ENCODE results near the gene BORCS6. TPM values are rescaled to one million over a fixed set of nuclear protein-coding genes. Genes with fewer than 3 reads are reported as not detected.

Gene BORCS6
- total and polyA plus RNA-seq, 2 of the 13 experiments (the other 11 are each of a cell fraction or from before 2014, with no cell fraction given): 2.0 to 5.1 TPM

DNA sequence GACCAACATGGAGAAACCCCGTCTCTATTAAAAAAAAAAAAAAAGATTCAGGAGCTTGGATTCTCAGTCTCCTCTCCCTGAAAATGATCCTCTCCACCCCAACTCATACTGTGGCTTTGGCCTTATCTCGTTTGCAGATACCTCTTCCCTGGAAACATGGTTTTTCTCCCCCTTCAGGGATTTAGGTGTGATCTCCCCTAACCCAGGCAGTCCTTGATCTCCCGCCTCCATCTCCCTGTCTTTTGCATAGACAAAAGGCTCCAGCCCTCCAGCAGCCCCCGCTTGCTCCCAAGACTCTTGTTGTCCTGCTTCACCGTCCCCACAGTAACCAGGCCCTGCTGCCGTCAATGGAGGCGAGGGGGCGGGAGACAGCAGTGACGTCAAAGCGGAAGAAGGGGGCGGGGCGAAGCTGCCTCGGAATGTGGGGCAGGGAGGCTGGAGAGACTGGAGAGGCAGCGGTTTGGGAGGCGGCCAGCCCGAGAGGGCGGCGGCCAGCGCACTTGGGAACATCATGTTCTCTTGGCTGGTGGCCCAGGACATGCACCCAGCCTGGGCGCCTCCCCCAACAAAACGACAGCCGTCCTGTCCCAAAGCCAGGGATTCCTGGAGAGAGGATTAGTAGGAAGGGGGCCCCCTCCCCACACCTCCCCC lies 35.9 kb downstream of the BORCS6 start:
- Histone ChIP-seq H3K4me3 (replicated peaks in 1 of 3; ENCODE audit: insufficient read depth in 1 of 3, low read depth in 2 of 3, low read length in 3 of 3) (peak overlapping the region; percentile 45 to 70 (median 58)), H3K27ac (ENCODE audit: extremely low read length, insufficient read depth, low read length) (peak overlapping the region; percentile 91), H3K4me2 (ENCODE audit: low read depth, low read length) (peak overlapping the region; percentile 97), H3K9ac (ENCODE audit: insufficient read depth, low read depth, low read length) (peak overlapping the region; percentile 76), H2AFZ (ENCODE audit: low read length) (no peak overlapping the region), H3K27me3 (ENCODE audit: control insufficient read depth in 1 of 2, insufficient read depth in 2 of 2, low read length in 2 of 2) (no peaks in the 10 kb centered on the region), H3K9me3 (ENCODE audit: low read length) (no peaks in the 10 kb centered on the region), H3K36me3 (replicated peaks in 1 of 2; ENCODE audit: control insufficient read depth in 1 of 2, insufficient read depth in 2 of 2, low read length in 2 of 2) (peaks cover 0 to 8% of the 10 kb centered on the region in 2 experiments; a peak in 2 of 5 replicates), H3K79me2 (ENCODE audit: insufficient read depth, low read length) (peaks cover 4% of the 10 kb centered on the region), H3K4me1 (ENCODE audit: insufficient read depth, low read length) (peaks cover 58% of the 10 kb centered on the region), H4K20me1 (ENCODE audit: insufficient read depth, low read length) (no peaks in the 10 kb centered on the region)
- POLR2A ChIA-PET: interaction anchor here (0.6 to 2.6 kb wide), 15 partner anchors 10 to 467 kb away, joined by 3 to 42 read pairs (median 4); partner anchors contain the start of genes AURKB, BORCS6, CTC1 and TMEM107
- no peak for FAIRE-seq
- CTCF ChIA-PET (ENCODE audit: low intra/inter-chr PET ratio, low total read pairs): no interaction called here
- in situ Hi-C loops (cut with HindIII; ENCODE audit: extremely low pct_ligation_motif_present, low pct_unique_long_range_greater_than_20kb) (no loop called here), intact Hi-C loops (cut with micrococcal nuclease; ENCODE audit: unreplicated experiment) (no loop called here)
- ATAC-seq: no peak; the same call in 2 of the 3 replicates
- peak; percentile 69 for DNase-seq (ENCODE audit: low spot score)
- WGBS (ENCODE audit: low lambda C conversion rate): 8% methylated on average over 9 of the region's 22 CpGs
- no TSS peak for BruUV-seq (replicated peaks)
- TF ChIP-seq ZNF724P (CRISPR knock-in tag; IDR thresholded peaks at IDR 0.05; ENCODE audit: borderline replicate concordance) (no peak), U2AF1 (optimal IDR thresholded peaks at IDR 0.05; ENCODE audit: low read depth, low read length) (no peak), ZNF124 (CRISPR knock-in tag; IDR thresholded peaks at IDR 0.05) (no peak), NRL (CRISPR knock-in tag; IDR thresholded peaks at IDR 0.05; ENCODE audit: borderline replicate concordance) (no peak), ZSCAN9 (CRISPR knock-in tag; IDR thresholded peaks at IDR 0.05; ENCODE audit: borderline replicate concordance) (no peak), ZNF143 (CRISPR knock-in tag; IDR thresholded peaks at IDR 0.05) (no peak), ZNF101 (CRISPR knock-in tag; IDR thresholded peaks at IDR 0.05; ENCODE audit: borderline replicate concordance, low read depth) (no peak), ZNF10 (CRISPR knock-in tag; IDR thresholded peaks at IDR 0.05; ENCODE audit: borderline replicate concordance, low read depth) (no peak), GPN1 (CRISPR knock-in tag; IDR thresholded peaks at IDR 0.05; ENCODE audit: borderline replicate concordance) (no peak), TSC22D2 (CRISPR knock-in tag; IDR thresholded peaks at IDR 0.05; ENCODE audit: borderline replicate concordance) (no peak), ZNF382 (CRISPR knock-in tag; IDR thresholded peaks at IDR 0.05; ENCODE audit: borderline replicate concordance) (no peak), ZNF709 (CRISPR knock-in tag; IDR thresholded peaks at IDR 0.05) (no peak), HNRNPL (IDR thresholded peaks at IDR 0.05; ENCODE audit: low read depth, low read length) (no peak), ZSCAN21 (CRISPR knock-in tag; IDR thresholded peaks at IDR 0.05; ENCODE audit: borderline replicate concordance) (0 out of 2 replicates have a peak, but pooled peaks have one; percentile 14), NFE2L2 (IDR thresholded peaks at IDR 0.05; ENCODE audit: low read length) (no peak)
- TF ChIP-seq, protein P1, sequence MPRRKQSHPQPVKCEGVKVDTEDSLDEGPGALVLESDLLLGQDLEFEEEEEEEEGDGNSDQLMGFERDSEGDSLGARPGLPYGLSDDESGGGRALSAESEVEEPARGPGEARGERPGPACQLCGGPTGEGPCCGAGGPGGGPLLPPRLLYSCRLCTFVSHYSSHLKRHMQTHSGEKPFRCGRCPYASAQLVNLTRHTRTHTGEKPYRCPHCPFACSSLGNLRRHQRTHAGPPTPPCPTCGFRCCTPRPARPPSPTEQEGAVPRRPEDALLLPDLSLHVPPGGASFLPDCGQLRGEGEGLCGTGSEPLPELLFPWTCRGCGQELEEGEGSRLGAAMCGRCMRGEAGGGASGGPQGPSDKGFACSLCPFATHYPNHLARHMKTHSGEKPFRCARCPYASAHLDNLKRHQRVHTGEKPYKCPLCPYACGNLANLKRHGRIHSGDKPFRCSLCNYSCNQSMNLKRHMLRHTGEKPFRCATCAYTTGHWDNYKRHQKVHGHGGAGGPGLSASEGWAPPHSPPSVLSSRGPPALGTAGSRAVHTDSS (CRISPR knock-in tag; conservative IDR thresholded peaks at IDR 0.05): no peak
- TF ChIP-seq, protein P2, sequence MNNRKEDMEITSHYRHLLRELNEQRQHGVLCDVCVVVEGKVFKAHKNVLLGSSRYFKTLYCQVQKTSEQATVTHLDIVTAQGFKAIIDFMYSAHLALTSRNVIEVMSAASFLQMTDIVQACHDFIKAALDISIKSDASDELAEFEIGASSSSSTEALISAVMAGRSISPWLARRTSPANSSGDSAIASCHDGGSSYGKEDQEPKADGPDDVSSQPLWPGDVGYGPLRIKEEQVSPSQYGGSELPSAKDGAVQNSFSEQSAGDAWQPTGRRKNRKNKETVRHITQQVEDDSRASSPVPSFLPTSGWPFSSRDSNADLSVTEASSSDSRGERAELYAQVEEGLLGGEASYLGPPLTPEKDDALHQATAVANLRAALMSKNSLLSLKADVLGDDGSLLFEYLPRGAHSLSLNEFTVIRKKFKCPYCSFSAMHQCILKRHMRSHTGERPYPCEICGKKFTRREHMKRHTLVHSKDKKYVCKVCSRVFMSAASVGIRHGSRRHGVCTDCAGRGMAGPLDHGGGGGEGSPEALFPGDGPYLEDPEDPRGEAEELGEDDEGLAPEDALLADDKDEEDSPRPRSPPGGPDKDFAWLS (CRISPR knock-in tag; IDR thresholded peaks at IDR 0.05; ENCODE audit: borderline replicate concordance): no peak
- TF ChIP-seq, protein P3, sequence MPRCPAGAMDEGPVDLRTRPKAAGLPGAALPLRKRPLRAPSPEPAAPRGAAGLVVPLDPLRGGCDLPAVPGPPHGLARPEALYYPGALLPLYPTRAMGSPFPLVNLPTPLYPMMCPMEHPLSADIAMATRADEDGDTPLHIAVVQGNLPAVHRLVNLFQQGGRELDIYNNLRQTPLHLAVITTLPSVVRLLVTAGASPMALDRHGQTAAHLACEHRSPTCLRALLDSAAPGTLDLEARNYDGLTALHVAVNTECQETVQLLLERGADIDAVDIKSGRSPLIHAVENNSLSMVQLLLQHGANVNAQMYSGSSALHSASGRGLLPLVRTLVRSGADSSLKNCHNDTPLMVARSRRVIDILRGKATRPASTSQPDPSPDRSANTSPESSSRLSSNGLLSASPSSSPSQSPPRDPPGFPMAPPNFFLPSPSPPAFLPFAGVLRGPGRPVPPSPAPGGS (CRISPR knock-in tag; IDR thresholded peaks at IDR 0.05): no peak

Data from HepG2 (cell line).